ENCODE data around the gene JADE1.

JADE1 gene

GRCh38 chr4:128809477-128810330 is at the start of gene JADE1:
Gene JADE1 (plus strand): TSS chr4:128809700. CDS start chr4:128831759, 22,059 bp downstream.
- peak; percentile 83 to 85 for DNase-seq (ENCODE audit: low read depth in 2 of 2)

- DNase-seq (ENCODE audit: low read depth in 2 of 2), result no peak
Observed at GRCh38 chr4:128766781-128767180, 42.7 kb upstream of the JADE1 start.

- no peak for DNase-seq (ENCODE audit: low read depth in 2 of 2)
Observed at GRCh38 chr4:128768373-128768996, 41.0 kb upstream of the JADE1 start.

- no peak for DNase-seq (ENCODE audit: low read depth in 2 of 2)
Observed at GRCh38 chr4:128769011-128769410, 40.5 kb upstream of the JADE1 start.

- DNase-seq (ENCODE audit: low read depth in 2 of 2), result no peak
Observed at GRCh38 chr4:128770807-128771206, 38.7 kb upstream of the JADE1 start.

- DNase-seq (ENCODE audit: low read depth in 2 of 2), result no peak
Observed at GRCh38 chr4:128775477-128775876, 34.0 kb upstream of the JADE1 start.

GRCh38 chr4:128775916-128776315 is 33.6 kb upstream of the JADE1 start:
- DNase-seq (ENCODE audit: low read depth in 2 of 2), result no peak

- no peak for DNase-seq (ENCODE audit: low read depth in 2 of 2)
Observed at GRCh38 chr4:128776794-128777216, 32.7 kb upstream of the JADE1 start.

- no peak for DNase-seq (ENCODE audit: low read depth in 2 of 2)
Observed at GRCh38 chr4:128780688-128781087, 28.8 kb upstream of the JADE1 start.

- DNase-seq (ENCODE audit: low read depth in 2 of 2), result peak; percentile 8 to 42
Observed at GRCh38 chr4:128782076-128782715, 27.3 kb upstream of the JADE1 start.

GRCh38 chr4:128782875-128783614 is 26.5 kb upstream of the JADE1 start:
- DNase-seq (ENCODE audit: low read depth in 2 of 2), result no peak

GRCh38 chr4:128787509-128788311 is 21.8 kb upstream of the JADE1 start:
- no peak for DNase-seq (ENCODE audit: low read depth in 2 of 2)

- DNase-seq (ENCODE audit: low read depth in 2 of 2), result no peak
Observed at GRCh38 chr4:128793859-128794672, 15.4 kb upstream of the JADE1 start.

- no peak for DNase-seq (ENCODE audit: low read depth in 2 of 2)
Observed at GRCh38 chr4:128796934-128797333, 12.6 kb upstream of the JADE1 start.

GRCh38 chr4:128800284-128800683 is 9.2 kb upstream of the JADE1 start:
- DNase-seq (ENCODE audit: low read depth in 2 of 2), result no peak

GRCh38 chr4:128800701-128801284 is 8.7 kb upstream of the JADE1 start:
- no peak for DNase-seq (ENCODE audit: low read depth in 2 of 2)

GRCh38 chr4:128802680-128803628 is 6.5 kb upstream of the JADE1 start:
- DNase-seq (ENCODE audit: low read depth in 2 of 2), result no peak

- DNase-seq (ENCODE audit: low read depth in 2 of 2), result no peak
Observed at GRCh38 chr4:128803783-128804182, 5.7 kb upstream of the JADE1 start.

Data from activated CD8-positive, alpha-beta memory T cell treated with anti-CD3 and anti-CD28 coated beads for 4 hours (primary cell).